ENCODE measurements around the gene SALL3.

The SALL3 gene

GRCh38 chr18:78995740-78996395 is 16.2 kb downstream of the SALL3 start:
- Histone ChIP-seq H2BK5ac (ENCODE audit: low read depth, low read length, poor library complexity, severe bottlenecking) (no peak overlapping the region), H3K27ac (ENCODE audit: low read length, poor library complexity, severe bottlenecking) (no peak overlapping the region), H3K4ac (ENCODE audit: low read depth in 1 of 2, low read length in 2 of 2) (no peak overlapping the region), H4K8ac (ENCODE audit: low read length) (no peak overlapping the region), H3K27me3 (ENCODE audit: control insufficient read depth in 1 of 2, insufficient read depth in 1 of 2, low read length in 2 of 2) (no peaks in the 10 kb centered on the region), H2BK120ac (ENCODE audit: low read depth, low read length) (no peak overlapping the region), H3K14ac (ENCODE audit: low read length in 2 of 2) (no peak overlapping the region), H2AK5ac (ENCODE audit: low read length, severe bottlenecking) (no peak overlapping the region), H3K79me1 (replicated peaks; ENCODE audit: low read length, poor library complexity, severe bottlenecking) (no peaks in the 10 kb centered on the region), H3K4me1 (ENCODE audit: control insufficient read depth, insufficient read depth, low read depth, low read length) (peaks cover 4% of the 10 kb centered on the region), H2AFZ (ENCODE audit: low read depth, low read length) (no peak overlapping the region), H3K23ac (ENCODE audit: low read length in 2 of 2) (no peak overlapping the region), H3K4me3 (ENCODE audit: insufficient read depth in 1 of 2, low read depth in 1 of 2, low read length in 2 of 2) (no peak overlapping the region), H3K9me3 (ENCODE audit: control insufficient read depth, low read length) (no peaks in the 10 kb centered on the region), H3K36me3 (ENCODE audit: control insufficient read depth in 1 of 2, insufficient read depth in 2 of 2, low read depth in 1 of 2, low read length in 2 of 2) (peaks cover 0 to 6% of the 10 kb centered on the region in 2 experiments), H4K91ac (ENCODE audit: low read length) (no peak overlapping the region), H2BK12ac (ENCODE audit: low read length in 2 of 2) (no peak overlapping the region), H3K9ac (ENCODE audit: low read length) (no peak overlapping the region), H3K4me2 (ENCODE audit: low read length, poor library complexity, severe bottlenecking) (no peak overlapping the region), H3K18ac (ENCODE audit: low read depth in 1 of 2, low read length in 2 of 2) (no peak overlapping the region), H2BK15ac (ENCODE audit: low read depth, poor library complexity, severe bottlenecking) (no peak overlapping the region)
- 87% methylated on average over 22 of the region's 22 CpGs for WGBS
- DNase-seq = no peak

- Histone ChIP-seq H3K27me3 (ENCODE audit: control insufficient read depth in 1 of 2, insufficient read depth in 1 of 2, low read length in 2 of 2) (no peaks in the 10 kb centered on the region), H3K9ac (ENCODE audit: low read length) (no peak overlapping the region), H3K27ac (ENCODE audit: low read length, poor library complexity, severe bottlenecking) (no peak overlapping the region), H2BK5ac (ENCODE audit: low read depth, low read length, poor library complexity, severe bottlenecking) (no peak overlapping the region), H3K18ac (ENCODE audit: low read depth in 1 of 2, low read length in 2 of 2) (no peak overlapping the region), H3K79me1 (replicated peaks; ENCODE audit: low read length, poor library complexity, severe bottlenecking) (no peaks in the 10 kb centered on the region), H3K4me1 (ENCODE audit: control insufficient read depth, insufficient read depth, low read depth, low read length) (peaks cover 4% of the 10 kb centered on the region), H3K4me2 (ENCODE audit: low read length, poor library complexity, severe bottlenecking) (no peak overlapping the region), H3K14ac (ENCODE audit: low read length in 2 of 2) (no peak overlapping the region), H3K4me3 (ENCODE audit: insufficient read depth in 1 of 2, low read depth in 1 of 2, low read length in 2 of 2) (no peak overlapping the region), H2BK120ac (ENCODE audit: low read depth, low read length) (no peak overlapping the region), H2BK12ac (ENCODE audit: low read length in 2 of 2) (no peak overlapping the region), H3K9me3 (ENCODE audit: control insufficient read depth, low read length) (no peaks in the 10 kb centered on the region), H3K23ac (ENCODE audit: low read length in 2 of 2) (no peak overlapping the region), H3K4ac (ENCODE audit: low read depth in 1 of 2, low read length in 2 of 2) (no peak overlapping the region), H3K36me3 (ENCODE audit: control insufficient read depth in 1 of 2, insufficient read depth in 2 of 2, low read depth in 1 of 2, low read length in 2 of 2) (peaks cover 0 to 6% of the 10 kb centered on the region in 2 experiments), H4K91ac (ENCODE audit: low read length) (no peak overlapping the region), H2BK15ac (ENCODE audit: low read depth, poor library complexity, severe bottlenecking) (no peak overlapping the region), H2AFZ (ENCODE audit: low read depth, low read length) (no peak overlapping the region), H2AK5ac (ENCODE audit: low read length, severe bottlenecking) (no peak overlapping the region), H4K8ac (ENCODE audit: low read length) (no peak overlapping the region)
- 93% methylated on average over 44 of the region's 44 CpGs for WGBS
- DNase-seq = no peak
Observed at GRCh38 chr18:78996741-78997490, 17.3 kb downstream of the SALL3 start.

GRCh38 chr18:78998371-78999071 is 18.9 kb downstream of the SALL3 start:
- H3K36me3 ChIP-seq (ENCODE audit: control insufficient read depth in 1 of 2, insufficient read depth in 2 of 2, low read depth in 1 of 2, low read length in 2 of 2) = peaks cover 0 to 3% of the 10 kb centered on the region in 2 experiments
- H2BK15ac ChIP-seq (ENCODE audit: low read depth, poor library complexity, severe bottlenecking) = no peak overlapping the region
- no peaks in the 10 kb centered on the region for H3K27me3 ChIP-seq (ENCODE audit: control insufficient read depth in 1 of 2, insufficient read depth in 1 of 2, low read length in 2 of 2)
- no peak overlapping the region for H3K27ac ChIP-seq (ENCODE audit: low read length, poor library complexity, severe bottlenecking)
- no peak overlapping the region for H2BK5ac ChIP-seq (ENCODE audit: low read depth, low read length, poor library complexity, severe bottlenecking)
- WGBS = 88% methylated on average over 17 of the region's 18 CpGs
- H3K4me2 ChIP-seq (ENCODE audit: low read length, poor library complexity, severe bottlenecking) = no peak overlapping the region
- H3K14ac ChIP-seq (ENCODE audit: low read length in 2 of 2) = no peak overlapping the region
- H3K79me1 ChIP-seq (replicated peaks; ENCODE audit: low read length, poor library complexity, severe bottlenecking) = no peaks in the 10 kb centered on the region
- no peak overlapping the region for H4K8ac ChIP-seq (ENCODE audit: low read length)
- no peak overlapping the region for H3K23ac ChIP-seq (ENCODE audit: low read length in 2 of 2)
- no peak overlapping the region for H3K4me3 ChIP-seq (ENCODE audit: insufficient read depth in 1 of 2, low read depth in 1 of 2, low read length in 2 of 2)
- no peak overlapping the region for H4K91ac ChIP-seq (ENCODE audit: low read length)
- no peak overlapping the region for H2BK12ac ChIP-seq (ENCODE audit: low read length in 2 of 2)
- H3K4ac ChIP-seq (ENCODE audit: low read depth in 1 of 2, low read length in 2 of 2) = no peak overlapping the region
- no peaks in the 10 kb centered on the region for H3K9me3 ChIP-seq (ENCODE audit: control insufficient read depth, low read length)
- H3K4me1 ChIP-seq (ENCODE audit: control insufficient read depth, insufficient read depth, low read depth, low read length) = peaks cover 4% of the 10 kb centered on the region
- H3K9ac ChIP-seq (ENCODE audit: low read length) = no peak overlapping the region
- H2AFZ ChIP-seq (ENCODE audit: low read depth, low read length) = no peak overlapping the region
- no peak for DNase-seq
- H2AK5ac ChIP-seq (ENCODE audit: low read length, severe bottlenecking) = no peak overlapping the region
- no peak overlapping the region for H3K18ac ChIP-seq (ENCODE audit: low read depth in 1 of 2, low read length in 2 of 2)
- no peak overlapping the region for H2BK120ac ChIP-seq (ENCODE audit: low read depth, low read length)

- no peak overlapping the region for H3K18ac ChIP-seq (ENCODE audit: low read depth in 1 of 2, low read length in 2 of 2)
- H2AK5ac ChIP-seq (ENCODE audit: low read length, severe bottlenecking) = no peak overlapping the region
- H2BK15ac ChIP-seq (ENCODE audit: low read depth, poor library complexity, severe bottlenecking) = no peak overlapping the region
- H4K8ac ChIP-seq (ENCODE audit: low read length) = no peak overlapping the region
- no peak overlapping the region for H3K23ac ChIP-seq (ENCODE audit: low read length in 2 of 2)
- no peak overlapping the region for H2AFZ ChIP-seq (ENCODE audit: low read depth, low read length)
- no peak overlapping the region for H3K4me2 ChIP-seq (ENCODE audit: low read length, poor library complexity, severe bottlenecking)
- no peak overlapping the region for H3K4ac ChIP-seq (ENCODE audit: low read depth in 1 of 2, low read length in 2 of 2)
- no peaks in the 10 kb centered on the region for H3K36me3 ChIP-seq (ENCODE audit: control insufficient read depth in 1 of 2, insufficient read depth in 2 of 2, low read depth in 1 of 2, low read length in 2 of 2)
- H3K4me1 ChIP-seq (ENCODE audit: control insufficient read depth, insufficient read depth, low read depth, low read length) = peaks cover 2% of the 10 kb centered on the region
- H3K27ac ChIP-seq (ENCODE audit: low read length, poor library complexity, severe bottlenecking) = no peak overlapping the region
- no peak overlapping the region for H2BK5ac ChIP-seq (ENCODE audit: low read depth, low read length, poor library complexity, severe bottlenecking)
- no peak for DNase-seq
- H3K79me1 ChIP-seq (replicated peaks; ENCODE audit: low read length, poor library complexity, severe bottlenecking) = no peaks in the 10 kb centered on the region
- H3K9me3 ChIP-seq (ENCODE audit: control insufficient read depth, low read length) = no peaks in the 10 kb centered on the region
- H3K14ac ChIP-seq (ENCODE audit: low read length in 2 of 2) = no peak overlapping the region
- H3K27me3 ChIP-seq (ENCODE audit: control insufficient read depth in 1 of 2, insufficient read depth in 1 of 2, low read length in 2 of 2) = no peaks in the 10 kb centered on the region
- no peak overlapping the region for H4K91ac ChIP-seq (ENCODE audit: low read length)
- 92% methylated on average over 6 of the region's 8 CpGs for WGBS
- no peak overlapping the region for H3K4me3 ChIP-seq (ENCODE audit: insufficient read depth in 1 of 2, low read depth in 1 of 2, low read length in 2 of 2)
- no peak overlapping the region for H2BK120ac ChIP-seq (ENCODE audit: low read depth, low read length)
- H3K9ac ChIP-seq (ENCODE audit: low read length) = no peak overlapping the region
- H2BK12ac ChIP-seq (ENCODE audit: low read length in 2 of 2) = no peak overlapping the region
Observed at GRCh38 chr18:78999939-79000338, 20.3 kb downstream of the SALL3 start.

All from mesenchymal stem cell (in vitro differentiated cells and primary cell).